ENCODE results near the gene TP53TG5.
"Not testable (repeated sequence)": the region's sequence is repeated elsewhere in the genome, so short reads cannot be mapped to it uniquely, and the experiment has no call there.

The TP53TG5 gene

DNA sequence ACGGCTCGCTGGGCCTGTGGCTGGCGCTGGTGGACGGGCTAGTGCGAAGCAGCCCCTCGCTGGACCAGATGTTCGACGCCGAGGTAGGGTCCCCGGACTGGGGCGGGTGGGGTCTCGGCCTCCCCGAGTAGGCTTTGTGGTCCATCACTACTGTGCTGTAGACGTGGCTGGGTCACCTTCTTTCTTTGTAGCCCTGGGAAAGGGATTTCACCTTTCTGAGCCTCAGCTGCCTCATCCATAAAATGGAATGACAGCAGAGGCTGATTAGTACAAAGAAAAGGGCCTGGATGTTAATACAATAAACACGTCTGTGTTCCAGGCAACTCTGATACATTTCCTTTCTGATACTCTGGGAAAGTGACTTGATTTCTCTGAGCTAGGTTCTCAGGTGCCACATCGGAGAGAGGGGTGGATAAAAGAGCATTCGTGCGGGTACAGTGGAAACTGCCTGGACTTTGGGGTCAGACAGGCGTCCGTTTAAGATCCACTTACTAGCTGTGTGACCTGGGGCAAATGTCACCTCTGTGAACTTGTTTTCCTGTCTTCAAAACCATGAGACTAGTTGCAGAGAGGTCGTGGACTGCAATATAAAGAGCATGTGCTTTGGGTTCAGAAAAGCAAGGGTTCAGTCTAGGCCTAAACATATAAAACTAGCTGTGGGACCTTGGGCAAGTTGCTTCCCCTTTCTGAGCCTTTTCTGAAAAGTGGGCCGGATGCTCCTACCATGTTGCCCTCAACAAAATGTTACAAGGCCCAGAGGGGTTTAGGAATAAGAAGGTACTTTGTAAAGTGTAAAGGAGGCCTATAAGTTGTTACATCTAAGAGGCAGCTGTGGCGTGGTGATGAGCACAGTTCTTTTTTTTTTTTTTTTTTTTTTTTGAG lies 14.3 kb downstream of the TP53TG5 start:
- Mint-ChIP-seq H3K36me3 (peaks cover 57% of the 10 kb centered on the region), H3K4me3 (peak overlapping the region; percentile 84), H3K27ac (peak overlapping the region; percentile 95), H3K4me1 (peaks cover 59% of the 10 kb centered on the region), H3K9me3 (no peaks in the 10 kb centered on the region)
- no peak for ATAC-seq
- DNase-seq (ENCODE audit: low spot score in 2 of 2) = no peak

DNA sequence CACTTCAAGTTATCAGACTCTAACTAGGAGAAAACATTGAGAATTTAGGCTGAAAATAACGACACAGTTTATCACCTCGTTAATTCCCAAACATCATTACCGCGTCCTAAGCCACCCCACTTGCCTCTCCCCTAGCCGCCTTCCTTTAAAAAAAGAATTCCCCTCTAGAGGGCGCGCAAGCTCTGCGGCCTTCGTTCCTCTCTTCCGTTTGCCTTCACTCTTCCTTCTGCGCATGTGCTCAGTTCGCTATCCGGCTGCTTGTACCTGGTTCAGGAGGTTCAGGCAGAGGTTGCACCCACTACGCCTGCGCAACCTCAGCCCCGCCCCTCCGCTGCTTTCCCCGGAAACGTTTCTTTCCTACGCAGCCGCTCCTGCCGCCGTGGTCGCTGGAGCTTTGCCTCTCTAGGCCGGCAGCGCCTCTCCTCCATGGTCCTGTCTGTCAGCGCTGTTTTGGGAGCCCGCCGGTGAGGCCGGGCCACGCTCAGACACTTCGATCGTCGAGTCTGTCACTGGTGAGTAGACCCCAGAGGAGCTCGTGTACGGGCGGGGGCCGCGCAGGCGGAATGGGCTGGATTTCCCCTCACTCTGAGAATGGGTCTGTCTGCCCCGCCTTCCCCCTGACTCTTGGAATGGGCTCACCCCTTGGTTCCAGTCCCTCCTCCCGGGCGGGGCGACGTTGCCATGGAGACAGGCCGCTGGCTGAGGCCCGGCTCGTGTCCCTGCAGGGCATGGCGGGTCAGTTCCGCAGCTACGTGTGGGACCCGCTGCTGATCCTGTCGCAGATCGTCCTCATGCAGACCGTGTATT lies 15.1 kb downstream of the TP53TG5 start, which contains the start of gene SYS1:
TSS of gene SYS1 (plus strand) at position 353 of the 807 bp plus-strand sequence. CDS start at position 729, 376 bp downstream.
- DNase-seq (ENCODE audit: low spot score in 2 of 2) (peak; percentile 94 to 99), ATAC-seq (peak; percentile 91)
- Mint-ChIP-seq H3K4me3 (peak within 1 kb of the TSS; percentile 84), H3K27ac (peak within 1 kb of the TSS; percentile 95), H3K9me3 (no peaks in the 10 kb centered on the region), H3K4me1 (peaks cover 51% of the 10 kb centered on the region), H3K36me3 (peaks cover 49% of the 10 kb centered on the region)

GRCh38 chr20:45361793-45362192 lies 16.3 kb downstream of the TP53TG5 start:
- peaks cover 46% of the 10 kb centered on the region for H3K4me1 Mint-ChIP-seq
- ATAC-seq (no peak), DNase-seq (ENCODE audit: low spot score in 2 of 2) (no peak)
- no peak overlapping the region for H3K27ac Mint-ChIP-seq
- no peaks in the 10 kb centered on the region for H3K9me3 Mint-ChIP-seq
- peaks cover 37% of the 10 kb centered on the region for H3K36me3 Mint-ChIP-seq
- no peak overlapping the region for H3K4me3 Mint-ChIP-seq

DNA sequence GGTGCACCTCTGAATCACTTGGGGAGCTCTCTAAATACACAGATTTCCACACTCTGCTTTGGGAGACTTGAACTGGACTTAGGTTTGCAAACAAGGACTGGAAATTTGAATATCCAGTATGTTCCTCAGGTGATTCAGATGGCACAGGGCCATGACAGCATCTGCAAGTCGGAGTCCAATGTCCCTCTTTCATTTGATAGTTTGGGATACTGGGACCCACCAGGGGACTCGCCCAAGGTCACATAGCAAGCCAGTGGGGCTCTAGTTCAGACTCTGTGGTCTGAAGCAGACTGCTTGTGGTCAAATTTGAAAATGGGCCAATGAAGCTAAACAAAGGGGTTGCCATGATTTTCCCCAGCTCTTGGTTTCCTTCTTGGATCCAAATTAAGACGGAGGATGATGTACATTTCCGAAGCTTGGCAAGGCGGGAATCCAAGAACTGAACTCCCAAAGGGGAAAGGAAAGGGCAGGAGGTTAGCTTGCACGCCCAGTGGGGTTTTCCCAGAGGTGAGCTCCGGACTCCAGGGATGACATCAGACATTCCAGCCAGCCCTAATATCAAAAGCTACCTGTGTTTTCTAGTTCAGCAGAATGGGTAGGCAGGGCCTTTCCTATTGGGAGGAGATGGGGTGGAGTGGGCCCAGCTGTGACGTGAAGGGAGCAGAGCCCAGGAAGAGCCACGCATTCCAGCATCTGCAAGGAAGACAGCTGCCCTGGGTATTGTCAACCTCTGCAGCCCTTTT lies 18.5 kb downstream of the TP53TG5 start:
- ATAC-seq = no peak
- no peaks in the 10 kb centered on the region for H3K9me3 Mint-ChIP-seq
- no peak overlapping the region for H3K27ac Mint-ChIP-seq
- peaks cover 19% of the 10 kb centered on the region for H3K36me3 Mint-ChIP-seq
- no peak for DNase-seq (ENCODE audit: low spot score in 2 of 2)
- peaks cover 46% of the 10 kb centered on the region for H3K4me1 Mint-ChIP-seq
- H3K4me3 Mint-ChIP-seq = no peak overlapping the region

DNA sequence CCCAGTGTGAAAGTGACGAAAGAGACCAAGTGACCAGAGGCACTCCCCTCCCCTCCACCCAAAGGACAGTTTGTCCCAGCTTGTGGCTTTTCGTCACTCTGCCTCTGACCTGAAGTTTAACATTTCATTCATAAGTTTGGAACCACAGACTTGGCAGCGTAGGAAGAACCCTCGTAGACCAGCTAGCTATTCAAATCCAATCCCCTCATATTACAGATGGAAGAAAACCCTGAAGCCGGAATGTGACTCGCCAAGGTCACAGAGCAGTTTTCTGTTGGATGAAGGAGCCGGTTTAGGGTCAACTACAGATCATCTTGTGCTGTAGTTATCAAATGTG lies 19.1 kb downstream of the TP53TG5 start:
- H3K27ac Mint-ChIP-seq = no peak overlapping the region
- peaks cover 46% of the 10 kb centered on the region for H3K4me1 Mint-ChIP-seq
- H3K9me3 Mint-ChIP-seq = no peaks in the 10 kb centered on the region
- no peak overlapping the region for H3K4me3 Mint-ChIP-seq
- DNase-seq (ENCODE audit: low spot score in 2 of 2) (no peak), ATAC-seq (no peak)
- peaks cover 17% of the 10 kb centered on the region for H3K36me3 Mint-ChIP-seq

DNA sequence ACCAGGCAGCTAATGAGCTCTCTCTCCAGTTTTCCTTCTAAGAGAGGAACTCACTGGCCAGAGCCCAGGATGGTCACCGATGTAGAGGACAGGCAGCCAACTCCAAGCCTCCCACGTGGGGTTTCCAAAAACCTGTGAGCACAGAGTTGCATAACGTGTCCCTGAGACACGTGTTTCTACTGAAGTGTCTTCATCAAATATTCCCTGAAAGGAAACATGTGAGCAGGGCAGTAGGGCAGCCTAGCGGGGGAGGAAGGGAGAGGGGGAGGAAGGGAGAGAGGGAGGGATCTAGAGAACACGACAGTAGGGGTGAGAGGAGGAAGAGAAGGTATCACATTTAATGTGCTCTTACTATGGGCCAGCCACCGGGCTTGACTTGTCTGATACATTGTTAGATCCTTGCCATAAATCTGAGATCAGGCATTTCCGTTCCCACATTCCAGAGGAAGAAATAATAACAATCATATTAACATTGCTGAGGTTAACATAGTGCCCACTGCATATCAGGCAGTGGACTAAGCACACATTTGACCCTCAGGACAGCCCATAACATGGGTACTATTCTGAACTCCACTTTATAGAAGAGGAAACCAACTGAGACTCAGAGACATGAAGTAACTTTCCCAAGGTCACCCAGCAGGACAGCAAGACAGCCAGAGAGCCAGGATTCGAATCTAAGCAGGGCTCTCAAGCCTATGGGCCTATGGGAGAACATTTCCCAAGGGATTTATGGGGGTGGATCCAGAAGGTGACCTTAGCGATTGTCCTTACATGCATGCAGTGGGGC lies 19.6 kb downstream of the TP53TG5 start:
- ATAC-seq = no peak
- H3K9me3 Mint-ChIP-seq = no peaks in the 10 kb centered on the region
- H3K27ac Mint-ChIP-seq = peak overlapping the region; percentile 46
- H3K36me3 Mint-ChIP-seq = peaks cover 11% of the 10 kb centered on the region
- H3K4me1 Mint-ChIP-seq = peaks cover 46% of the 10 kb centered on the region
- no peak overlapping the region for H3K4me3 Mint-ChIP-seq
- no peak for DNase-seq (ENCODE audit: low spot score in 2 of 2)

GRCh38 chr20:45355209-45356084 lies 22.7 kb downstream of the TP53TG5 start:
- no peak for DNase-seq (ENCODE audit: low spot score in 2 of 2)
- no peaks in the 10 kb centered on the region for H3K36me3 Mint-ChIP-seq
- peak overlapping the region; percentile 86 for H3K27ac Mint-ChIP-seq
- H3K9me3 Mint-ChIP-seq = no peaks in the 10 kb centered on the region
- peak; percentile 85 for ATAC-seq
- H3K4me3 Mint-ChIP-seq = peak overlapping the region; percentile 57
- H3K4me1 Mint-ChIP-seq = peaks cover 34% of the 10 kb centered on the region

DNA sequence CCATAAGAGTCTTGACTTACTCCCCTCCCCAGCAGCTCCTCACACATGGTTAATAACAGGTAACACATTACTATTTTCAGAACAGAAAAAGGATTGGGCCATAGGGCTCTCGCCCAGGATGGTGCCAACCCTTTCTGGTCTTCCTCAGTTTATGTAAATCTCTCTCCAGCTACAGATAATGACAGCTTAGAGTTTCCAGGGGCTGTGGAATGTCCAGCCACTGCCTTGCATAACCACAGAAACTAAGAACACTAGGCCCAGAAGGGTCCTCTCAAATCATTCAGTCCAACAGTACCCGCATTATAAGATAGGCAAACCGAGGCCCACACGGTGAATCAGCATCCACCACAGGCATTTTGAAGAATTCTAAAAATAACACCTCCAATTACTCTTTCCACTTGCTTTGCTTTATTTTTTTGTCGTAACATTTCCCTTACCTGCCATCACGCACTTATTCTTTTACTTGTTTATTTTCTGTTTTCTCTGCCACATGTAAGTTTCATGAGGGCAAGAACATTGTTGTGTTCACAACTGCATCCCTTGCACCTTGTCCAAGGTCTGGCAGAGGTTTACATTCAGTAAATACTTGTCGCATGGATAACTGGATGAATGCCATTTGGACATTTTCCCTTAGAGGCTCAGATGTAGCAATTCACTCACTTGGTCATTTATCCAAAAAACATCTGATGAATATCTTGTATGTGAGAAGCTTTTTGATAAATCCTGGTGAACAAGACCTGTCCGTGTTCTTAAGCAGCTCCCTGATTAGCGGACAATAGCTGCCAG lies 23.5 kb downstream of the TP53TG5 start:
- ATAC-seq (peak; percentile 73), DNase-seq (ENCODE audit: low spot score in 2 of 2) (no peak)
- no peaks in the 10 kb centered on the region for H3K36me3 Mint-ChIP-seq
- peak overlapping the region; percentile 57 for H3K4me3 Mint-ChIP-seq
- peaks cover 34% of the 10 kb centered on the region for H3K4me1 Mint-ChIP-seq
- no peaks in the 10 kb centered on the region for H3K9me3 Mint-ChIP-seq
- H3K27ac Mint-ChIP-seq = peak overlapping the region; percentile 86

DNA sequence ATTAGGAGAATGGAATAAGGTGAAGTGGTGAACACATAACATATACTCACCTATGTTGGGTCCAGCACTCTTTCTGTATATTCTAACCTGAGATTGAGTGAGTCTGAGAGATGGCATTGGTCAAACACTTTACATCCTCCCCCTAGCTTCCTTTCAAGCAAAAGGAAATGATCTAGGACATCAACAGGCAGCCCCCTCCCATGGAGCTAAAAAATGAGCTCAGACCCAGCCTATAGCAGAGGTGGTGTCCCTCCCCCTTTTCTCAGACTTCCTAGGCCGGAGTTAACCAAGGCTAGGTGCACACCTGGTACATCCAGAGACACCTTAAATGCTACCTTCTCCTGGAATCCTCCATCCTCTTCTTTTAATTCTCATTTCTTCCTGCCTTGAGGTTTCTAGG lies 24.4 kb downstream of the TP53TG5 start:
- ATAC-seq = no peak
- H3K27ac Mint-ChIP-seq = peak overlapping the region; percentile 86

DNA sequence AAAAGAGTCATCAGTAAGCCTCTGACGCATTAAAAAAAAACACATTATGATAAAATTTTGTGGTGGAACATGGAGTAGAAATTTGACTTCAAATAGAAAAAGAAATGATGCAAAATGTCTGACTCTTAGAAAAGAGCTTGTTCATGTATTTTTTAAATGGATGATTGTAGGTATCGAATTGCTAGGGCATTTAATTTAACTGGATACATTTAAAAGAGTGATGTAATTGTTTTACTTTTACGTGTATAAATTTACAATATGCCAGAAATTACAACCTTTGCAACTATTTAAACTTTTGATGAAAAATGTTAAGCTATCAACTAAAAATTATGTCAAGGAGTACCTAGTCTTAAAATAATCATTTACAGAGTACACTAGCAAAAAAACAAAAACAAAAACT lies 25.4 kb downstream of the TP53TG5 start:
- DNase-seq (ENCODE audit: low spot score in 2 of 2) = no peak
- Mint-ChIP-seq H3K36me3 (peaks cover 12% of the 10 kb centered on the region), H3K4me3 (no peak overlapping the region), H3K9me3 (no peaks in the 10 kb centered on the region), H3K4me1 (peaks cover 41% of the 10 kb centered on the region), H3K27ac (no peak overlapping the region)
- no peak for ATAC-seq

More for the DNA sequence above, 24.4 kb downstream of the TP53TG5 start:
- DNase-seq (ENCODE audit: low spot score in 2 of 2) = no peak
- Mint-ChIP-seq H3K36me3 (peaks cover 2% of the 10 kb centered on the region), H3K9me3 (no peaks in the 10 kb centered on the region), H3K4me1 (peaks cover 36% of the 10 kb centered on the region), H3K4me3 (no peak overlapping the region)

DNA sequence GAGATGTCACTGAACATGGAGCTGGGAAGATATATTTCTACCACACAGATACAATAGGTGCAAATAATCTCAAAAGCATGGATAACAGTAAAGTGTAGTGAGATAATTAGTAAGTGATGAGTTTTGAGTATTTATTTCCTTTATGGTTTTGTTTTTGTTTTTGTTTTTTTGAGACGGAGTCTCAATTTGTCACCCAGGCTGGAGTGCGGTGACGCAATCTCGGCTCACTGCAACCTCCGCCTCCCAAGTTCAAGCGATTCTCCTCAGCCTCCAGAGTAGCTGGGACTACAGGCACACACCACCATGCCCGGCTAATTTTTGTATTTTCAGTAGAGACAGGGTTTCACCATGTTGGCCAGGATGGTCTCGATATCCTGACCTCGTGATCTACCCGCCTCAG lies 27.3 kb downstream of the TP53TG5 start:
- Mint-ChIP-seq H3K4me1 (peaks cover 49% of the 10 kb centered on the region), H3K36me3 (peaks cover 30% of the 10 kb centered on the region)
- ATAC-seq; H3K9me3 Mint-ChIP-seq; H3K27ac Mint-ChIP-seq; DNase-seq (ENCODE audit: low spot score in 2 of 2); H3K4me3 Mint-ChIP-seq: not testable (repeated sequence)

DNA sequence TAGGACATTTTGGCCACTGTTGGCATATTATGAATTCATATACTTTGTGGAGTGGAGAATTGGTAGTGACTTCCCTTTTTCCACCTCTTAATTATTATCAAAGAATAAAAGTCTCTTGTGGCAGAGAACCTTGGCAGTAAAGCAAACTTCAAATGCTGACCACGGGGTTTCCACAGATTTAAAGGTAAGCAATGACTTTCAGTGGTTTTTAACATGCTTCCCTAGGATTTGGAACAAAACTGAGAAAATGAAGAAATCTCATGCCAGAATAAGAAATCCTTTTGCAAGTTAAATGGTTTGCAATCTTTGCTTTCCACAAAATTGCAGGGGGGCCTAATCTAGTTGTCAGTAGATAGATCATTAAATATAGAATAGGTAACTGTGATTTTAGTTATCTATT lies 27.9 kb downstream of the TP53TG5 start:
- no peaks in the 10 kb centered on the region for H3K9me3 Mint-ChIP-seq
- H3K4me1 Mint-ChIP-seq = peaks cover 49% of the 10 kb centered on the region
- no peak for DNase-seq (ENCODE audit: low spot score in 2 of 2)
- H3K27ac Mint-ChIP-seq = no peak overlapping the region
- H3K36me3 Mint-ChIP-seq = peaks cover 36% of the 10 kb centered on the region
- no peak for ATAC-seq
- H3K4me3 Mint-ChIP-seq = no peak overlapping the region
